NB4 (cell line): ENCODE measurements around the gene CELSR1.

Experiments used
- POLR2A ChIP-seq: IDR thresholded peaks from 2 replicates; pipeline ENCODE4 v1.6.1; 2011; ENCODE audit warnings: mild to moderate bottlenecking; ENCODE audit not compliant: insufficient read length; ENCODE audit errors: extremely low read depth
- TF ChIP-seq, protein P1 (sequence below): IDR thresholded peaks from one replicate; pipeline ENCODE4 v1.5.1; 2012; ENCODE audit warnings: low read depth, low read length

DNA sequence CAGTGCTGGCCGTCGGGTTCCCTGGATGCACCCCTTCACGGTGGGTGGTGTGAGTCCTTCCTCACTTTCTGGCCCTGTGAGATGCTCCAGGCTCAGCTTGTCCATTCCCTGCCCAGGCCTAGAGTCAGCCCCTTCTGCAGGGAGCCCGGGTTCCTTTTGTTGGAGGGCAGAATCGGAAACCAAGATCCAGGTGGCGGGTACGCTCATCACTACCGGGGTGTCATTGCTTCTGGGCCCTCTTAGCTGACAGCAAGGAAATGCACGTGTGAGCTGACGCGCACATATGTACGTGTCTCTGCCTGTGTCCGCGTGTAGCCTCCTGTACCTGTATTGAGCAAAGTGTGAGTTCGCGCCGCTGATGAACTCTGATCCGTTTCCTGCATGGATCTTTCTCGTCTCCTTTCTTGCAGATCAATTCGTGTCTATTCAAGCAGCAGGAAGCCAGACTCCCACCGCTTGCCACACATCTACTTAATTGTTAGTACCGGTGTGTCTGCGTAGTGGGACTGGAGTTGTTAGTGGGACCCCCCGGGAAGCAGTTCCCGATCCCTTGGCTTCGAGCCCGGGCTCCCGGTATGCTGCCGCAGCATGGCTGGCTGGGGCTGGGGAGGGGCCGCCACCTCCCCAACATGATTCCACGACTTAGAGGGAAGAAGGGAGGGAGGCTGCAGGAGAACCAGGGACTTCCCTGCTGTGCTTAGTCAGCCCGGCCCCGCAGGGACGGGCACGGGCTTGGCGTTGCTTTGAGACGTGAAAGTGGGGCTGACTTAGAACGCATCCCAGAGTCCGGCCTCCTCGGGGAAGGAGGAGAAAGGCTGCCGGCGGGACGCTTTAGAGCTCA, 46.9 kb upstream of the CELSR1 start:
- TF ChIP-seq, protein P1, sequence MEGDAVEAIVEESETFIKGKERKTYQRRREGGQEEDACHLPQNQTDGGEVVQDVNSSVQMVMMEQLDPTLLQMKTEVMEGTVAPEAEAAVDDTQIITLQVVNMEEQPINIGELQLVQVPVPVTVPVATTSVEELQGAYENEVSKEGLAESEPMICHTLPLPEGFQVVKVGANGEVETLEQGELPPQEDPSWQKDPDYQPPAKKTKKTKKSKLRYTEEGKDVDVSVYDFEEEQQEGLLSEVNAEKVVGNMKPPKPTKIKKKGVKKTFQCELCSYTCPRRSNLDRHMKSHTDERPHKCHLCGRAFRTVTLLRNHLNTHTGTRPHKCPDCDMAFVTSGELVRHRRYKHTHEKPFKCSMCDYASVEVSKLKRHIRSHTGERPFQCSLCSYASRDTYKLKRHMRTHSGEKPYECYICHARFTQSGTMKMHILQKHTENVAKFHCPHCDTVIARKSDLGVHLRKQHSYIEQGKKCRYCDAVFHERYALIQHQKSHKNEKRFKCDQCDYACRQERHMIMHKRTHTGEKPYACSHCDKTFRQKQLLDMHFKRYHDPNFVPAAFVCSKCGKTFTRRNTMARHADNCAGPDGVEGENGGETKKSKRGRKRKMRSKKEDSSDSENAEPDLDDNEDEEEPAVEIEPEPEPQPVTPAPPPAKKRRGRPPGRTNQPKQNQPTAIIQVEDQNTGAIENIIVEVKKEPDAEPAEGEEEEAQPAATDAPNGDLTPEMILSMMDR = no peak
- TF ChIP-seq POLR2A = no peak
